GM21423 (cell line): ENCODE measurements around the gene TMEM237.

Source experiments
- ATAC-seq: cut with Tn5 transposase; IDR thresholded peaks from one replicate; pipeline ENCODE4 v1.9.1; 2021; ENCODE audit warnings: mild to moderate bottlenecking, moderate library complexity; ENCODE audit not compliant: unreplicated experiment

The TMEM237 gene

GRCh38 chr2:201642579-201643215 is 606 bp downstream of the TMEM237 start:
- ATAC-seq = peak; percentile 79

- ATAC-seq = peak; percentile 36
These were observed 1.2 kb downstream of the TMEM237 start for GRCh38 chr2:201642086-201642578.

GRCh38 chr2:201639205-201639604 is 4.1 kb downstream of the TMEM237 start:
- no peak for ATAC-seq

- no peak for ATAC-seq
These were observed 5.0 kb downstream of the TMEM237 start for GRCh38 chr2:201638326-201638725.

GRCh38 chr2:201633661-201634249 is 9.5 kb downstream of the TMEM237 start:
- ATAC-seq = no peak

- ATAC-seq = no peak
These were observed 12.3 kb downstream of the TMEM237 start for GRCh38 chr2:201631041-201631440.

GRCh38 chr2:201630577-201630976 is 12.7 kb downstream of the TMEM237 start:
- ATAC-seq = no peak

- no peak for ATAC-seq
These were observed 14.8 kb downstream of the TMEM237 start for GRCh38 chr2:201628545-201628944.

GRCh38 chr2:201622306-201622970 is 20.9 kb downstream of the TMEM237 start:
- no peak for ATAC-seq

GRCh38 chr2:201621293-201621999 is 21.9 kb downstream of the TMEM237 start:
- ATAC-seq = no peak

- no peak for ATAC-seq
These were observed 24.3 kb downstream of the TMEM237 start for GRCh38 chr2:201618744-201619662.

- ATAC-seq = no peak
These were observed 35.3 kb downstream of the TMEM237 start for GRCh38 chr2:201608021-201608420.

- no peak for ATAC-seq
These were observed 35.7 kb downstream of the TMEM237 start for GRCh38 chr2:201607568-201607967.

- ATAC-seq = no peak
These were observed 42.4 kb downstream of the TMEM237 start for GRCh38 chr2:201600906-201601305.

GRCh38 chr2:201597397-201597796 is 45.9 kb downstream of the TMEM237 start:
- no peak for ATAC-seq

GRCh38 chr2:201580486-201580885 is 62.8 kb downstream of the TMEM237 start:
- no peak for ATAC-seq

- no peak for ATAC-seq
These were observed 63.8 kb downstream of the TMEM237 start for GRCh38 chr2:201579536-201579935.

GRCh38 chr2:201575971-201576370 is 67.3 kb downstream of the TMEM237 start:
- no peak for ATAC-seq

GRCh38 chr2:201574766-201575165 is 68.5 kb downstream of the TMEM237 start:
- no peak for ATAC-seq

GRCh38 chr2:201572846-201573508 is 70.3 kb downstream of the TMEM237 start:
- peak; percentile 56 for ATAC-seq
